DND-41 (cell line): ENCODE measurements around the gene PPM1E.

Source experiments
- EZH2 ChIP-seq: IDR thresholded peaks from 3 replicates; pipeline ENCODE4 v1.6.1; 2012; ENCODE audit warnings: borderline replicate concordance, low read depth, mild to moderate bottlenecking, moderate library complexity, low read length, inconsistent platforms; ENCODE audit not compliant: severe bottlenecking
- TF ChIP-seq, protein P1 (sequence below): IDR thresholded peaks from 2 replicates; pipeline ENCODE4 v1.5.1; 2012; ENCODE audit warnings: borderline replicate concordance, low read length, moderate library complexity, mild to moderate bottlenecking; ENCODE audit not compliant: poor library complexity, severe bottlenecking; ENCODE audit errors: extremely low read depth

GRCh38 chr17:58875261-58875660, 119.6 kb downstream of the PPM1E start:
- TF ChIP-seq, protein P1, sequence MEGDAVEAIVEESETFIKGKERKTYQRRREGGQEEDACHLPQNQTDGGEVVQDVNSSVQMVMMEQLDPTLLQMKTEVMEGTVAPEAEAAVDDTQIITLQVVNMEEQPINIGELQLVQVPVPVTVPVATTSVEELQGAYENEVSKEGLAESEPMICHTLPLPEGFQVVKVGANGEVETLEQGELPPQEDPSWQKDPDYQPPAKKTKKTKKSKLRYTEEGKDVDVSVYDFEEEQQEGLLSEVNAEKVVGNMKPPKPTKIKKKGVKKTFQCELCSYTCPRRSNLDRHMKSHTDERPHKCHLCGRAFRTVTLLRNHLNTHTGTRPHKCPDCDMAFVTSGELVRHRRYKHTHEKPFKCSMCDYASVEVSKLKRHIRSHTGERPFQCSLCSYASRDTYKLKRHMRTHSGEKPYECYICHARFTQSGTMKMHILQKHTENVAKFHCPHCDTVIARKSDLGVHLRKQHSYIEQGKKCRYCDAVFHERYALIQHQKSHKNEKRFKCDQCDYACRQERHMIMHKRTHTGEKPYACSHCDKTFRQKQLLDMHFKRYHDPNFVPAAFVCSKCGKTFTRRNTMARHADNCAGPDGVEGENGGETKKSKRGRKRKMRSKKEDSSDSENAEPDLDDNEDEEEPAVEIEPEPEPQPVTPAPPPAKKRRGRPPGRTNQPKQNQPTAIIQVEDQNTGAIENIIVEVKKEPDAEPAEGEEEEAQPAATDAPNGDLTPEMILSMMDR, result no peak
- no peak for TF ChIP-seq EZH2
